Measurements from ENCODE around the gene ZSWIM5.

The ZSWIM5 gene

GRCh38 chr1:45084562-45084961 lies 121.8 kb downstream of the ZSWIM5 start:
- TF ChIP-seq, protein P1, sequence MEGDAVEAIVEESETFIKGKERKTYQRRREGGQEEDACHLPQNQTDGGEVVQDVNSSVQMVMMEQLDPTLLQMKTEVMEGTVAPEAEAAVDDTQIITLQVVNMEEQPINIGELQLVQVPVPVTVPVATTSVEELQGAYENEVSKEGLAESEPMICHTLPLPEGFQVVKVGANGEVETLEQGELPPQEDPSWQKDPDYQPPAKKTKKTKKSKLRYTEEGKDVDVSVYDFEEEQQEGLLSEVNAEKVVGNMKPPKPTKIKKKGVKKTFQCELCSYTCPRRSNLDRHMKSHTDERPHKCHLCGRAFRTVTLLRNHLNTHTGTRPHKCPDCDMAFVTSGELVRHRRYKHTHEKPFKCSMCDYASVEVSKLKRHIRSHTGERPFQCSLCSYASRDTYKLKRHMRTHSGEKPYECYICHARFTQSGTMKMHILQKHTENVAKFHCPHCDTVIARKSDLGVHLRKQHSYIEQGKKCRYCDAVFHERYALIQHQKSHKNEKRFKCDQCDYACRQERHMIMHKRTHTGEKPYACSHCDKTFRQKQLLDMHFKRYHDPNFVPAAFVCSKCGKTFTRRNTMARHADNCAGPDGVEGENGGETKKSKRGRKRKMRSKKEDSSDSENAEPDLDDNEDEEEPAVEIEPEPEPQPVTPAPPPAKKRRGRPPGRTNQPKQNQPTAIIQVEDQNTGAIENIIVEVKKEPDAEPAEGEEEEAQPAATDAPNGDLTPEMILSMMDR (IDR thresholded peaks at IDR 0.05): no peak

DNA sequence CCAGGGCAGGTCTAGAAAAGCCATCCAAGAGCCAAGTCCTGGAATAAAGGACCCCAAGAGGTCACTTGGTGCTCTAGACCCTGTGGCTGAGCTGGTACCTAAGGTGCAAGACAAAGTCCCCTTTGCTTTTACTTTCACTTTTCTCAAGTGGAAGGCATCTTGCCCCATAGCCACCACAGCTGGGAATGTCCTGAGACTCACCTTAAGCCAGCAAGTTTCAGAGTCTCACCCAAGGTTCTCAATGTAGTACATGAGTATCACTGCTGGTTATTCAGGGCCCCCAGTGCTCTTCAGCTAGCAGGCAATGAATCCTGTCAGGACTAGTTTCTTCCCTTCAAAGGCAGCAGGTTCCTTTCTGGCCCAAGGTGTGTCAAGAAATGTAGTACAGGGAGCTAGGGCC lies 126.9 kb downstream of the ZSWIM5 start:
- TF ChIP-seq, protein P1 (IDR thresholded peaks at IDR 0.05): no peak

- TF ChIP-seq, protein P1 (IDR thresholded peaks at IDR 0.05): no peak
Measured at GRCh38 chr1:45071567-45071966, 134.8 kb downstream of the ZSWIM5 start.

GRCh38 chr1:45067806-45068205 lies 138.6 kb downstream of the ZSWIM5 start:
- TF ChIP-seq, protein P1 (IDR thresholded peaks at IDR 0.05): no peak

DNA sequence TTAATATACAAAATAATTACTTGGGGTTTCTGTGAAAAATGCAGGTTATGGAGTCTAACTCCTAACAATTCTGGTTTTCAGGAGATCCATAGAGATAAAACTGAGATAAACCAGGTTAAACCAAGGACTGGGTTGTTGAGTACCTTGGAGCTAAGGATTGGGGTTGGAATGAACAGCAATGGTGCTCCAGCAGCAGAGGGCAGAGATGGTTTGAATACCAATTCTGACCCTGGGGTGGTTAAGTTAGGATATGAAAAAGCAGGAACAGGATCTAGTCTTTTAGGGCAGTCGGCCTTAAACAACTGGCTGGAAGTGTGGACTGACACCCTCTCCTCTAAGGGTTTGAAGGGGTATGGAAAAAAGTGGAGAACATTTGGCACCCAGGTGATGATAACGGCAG lies 141.3 kb downstream of the ZSWIM5 start:
- TF ChIP-seq, protein P1 (IDR thresholded peaks at IDR 0.05): no peak

DNA sequence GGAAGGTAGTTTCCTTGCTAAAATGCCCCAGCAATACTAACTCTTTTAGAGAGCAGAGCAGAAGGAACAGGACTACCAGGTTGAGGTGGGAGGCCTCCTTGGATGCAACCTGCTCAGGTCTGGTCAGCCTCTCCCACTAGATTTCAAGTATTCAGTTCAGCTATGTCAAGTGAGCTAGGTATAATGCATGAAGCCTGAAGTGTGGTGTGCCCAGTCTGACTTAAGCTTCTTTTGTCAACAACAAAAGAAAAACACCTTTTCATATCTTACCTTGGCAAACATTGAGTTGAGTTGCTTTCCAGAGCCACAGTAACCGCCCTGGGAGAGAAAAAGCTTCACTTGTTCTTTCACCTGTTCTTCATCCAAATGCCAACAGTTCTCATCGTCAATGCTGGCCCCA lies 146.6 kb downstream of the ZSWIM5 start:
- TF ChIP-seq, protein P1 (IDR thresholded peaks at IDR 0.05): no peak

- TF ChIP-seq, protein P1 (IDR thresholded peaks at IDR 0.05): no peak
Measured at GRCh38 chr1:45057542-45057941, 148.9 kb downstream of the ZSWIM5 start.
